CD4-positive, CD25-positive, alpha-beta regulatory T cell (primary cell): Measurements from ENCODE around the gene DIPK1C. TPM values are rescaled to one million over a fixed set of nuclear protein-coding genes. Genes with fewer than 3 reads are reported as not detected.

Experiments used
- ATAC-seq, 2 donors: fragments of 150-1000 bp; cut with Tn5 transposase; one replicate each; pipeline ENCODE4 v1.10.0; 2021; ENCODE audit warnings: low read depth in 2 of 2, moderate number of reproducible peaks in 2 of 2, moderate library complexity in 1 of 2
- DNase-seq, 3 donors: peaks; one replicate each; pipeline versions ENCODE4 v3.0.0 to v3.0.0-alpha.2; 2012 to 2022; ENCODE audit warnings: mixed read lengths in 1 of 3
- H3K27ac ChIP-seq: one replicate; pipeline ENCODE4 v1.7.0; 2013; ENCODE audit warnings: mild to moderate bottlenecking, low read length; ENCODE audit not compliant: insufficient read depth, poor library complexity, severe bottlenecking
- H3K27me3 ChIP-seq: one replicate; pipeline ENCODE4 v1.7.0; 2013; ENCODE audit warnings: low read length; ENCODE audit not compliant: control insufficient read depth, insufficient read depth
- H3K36me3 ChIP-seq: one replicate; pipeline ENCODE4 v1.7.0; 2013; ENCODE audit warnings: mild to moderate bottlenecking, low read length, moderate library complexity; ENCODE audit not compliant: control insufficient read depth, insufficient read depth
- H3K4me1 ChIP-seq: 2 replicates; pipeline ENCODE4 v1.7.0; 2013; ENCODE audit warnings: mild to moderate bottlenecking, low read length; ENCODE audit not compliant: insufficient read depth, control insufficient read depth, poor library complexity, severe bottlenecking
- H3K4me3 ChIP-seq: one replicate; pipeline ENCODE4 v1.7.0; 2013; ENCODE audit warnings: low read depth, mild to moderate bottlenecking, low read length, moderate library complexity
- H3K9me3 ChIP-seq, 2 experiments: 1 replicate in 1 of 2; 2 replicates in 1 of 2; pipeline ENCODE4 v1.7.0; 2013; ENCODE audit warnings: low read length in 2 of 2, mild to moderate bottlenecking in 1 of 2, moderate library complexity in 1 of 2; ENCODE audit not compliant: control insufficient read depth in 2 of 2
- H3K27ac Mint-ChIP-seq, 3 donors: one replicate each; pipeline ENCODE4 v1.8.0; 2020 to 2022; ENCODE audit warnings: mild to moderate bottlenecking in 3 of 3, mixed read lengths in 3 of 3, moderate library complexity in 2 of 3
- H3K27me3 Mint-ChIP-seq: one replicate; pipeline ENCODE4 v1.8.0; 2022; ENCODE audit warnings: mild to moderate bottlenecking, mixed read lengths
- H3K36me3 Mint-ChIP-seq: one replicate; pipeline ENCODE4 v1.8.0; 2020; ENCODE audit warnings: mixed read lengths
- H3K4me1 Mint-ChIP-seq, 4 donors: one replicate each; pipeline ENCODE4 v1.8.0; 2020 to 2022; ENCODE audit warnings: mixed read lengths in 4 of 4, mild to moderate bottlenecking in 1 of 4
- H3K4me3 Mint-ChIP-seq, 4 donors: one replicate each; pipeline ENCODE4 v1.8.0; 2020 to 2022; ENCODE audit warnings: mild to moderate bottlenecking in 4 of 4, mixed read lengths in 4 of 4, moderate library complexity in 3 of 4
- H3K9me3 Mint-ChIP-seq, 7 donors: one replicate each; pipeline ENCODE4 v1.8.0; 2020 to 2022; ENCODE audit warnings: mixed read lengths in 7 of 7, mild to moderate bottlenecking in 3 of 7, moderate library complexity in 2 of 7
- polyA plus RNA-seq, 4 donors: library from polyadenylated mRNA; unstranded; fragments of 300-500 nt; fragmentation: Illumina TruSeq; gene quantifications; one replicate each; pipeline ENCODE4 v1.2.3, GENCODE V29; 2021
- total RNA-seq: library from RNA; stranded (reverse); gene quantifications from one replicate; pipeline ENCODE4 v1.2.3, GENCODE V29; 2022

The DIPK1C gene
- total and polyA plus RNA-seq, 5 donors from 2014 or later = not detected

GRCh38 chr18:74457725-74458421 lies 765 bp upstream of the DIPK1C start:
- Mint-ChIP-seq H3K27ac (no peak overlapping the region), H3K4me3 (peak overlapping the region in 3 of 4 donors; percentile 67 to 82 (median 79)), H3K9me3 (peaks cover 0 to 2% (median 0%) of the 10 kb centered on the region in 7 donors), H3K36me3 (no peaks in the 10 kb centered on the region), H3K4me1 (peaks cover 0 to 8% (median under 1%) of the 10 kb centered on the region in 4 donors), H3K27me3 (peaks cover 61% of the 10 kb centered on the region)
- ATAC-seq (no peak), DNase-seq (no peak)
- Histone ChIP-seq H3K4me3 (no peak overlapping the region), H3K27ac (no peak overlapping the region), H3K27me3 (peaks cover 12% of the 10 kb centered on the region), H3K4me1 (peaks cover 4% of the 10 kb centered on the region), H3K36me3 (no peaks in the 10 kb centered on the region), H3K9me3 (no peaks in the 10 kb centered on the region)

GRCh38 chr18:74456349-74457042 lies 612 bp downstream of the DIPK1C start:
- DNase-seq (no peak), ATAC-seq (no peak)
- no peaks in the 10 kb centered on the region for H3K36me3 ChIP-seq
- Mint-ChIP-seq H3K4me3 (no peak overlapping the region), H3K4me1 (peaks cover 0 to 8% (median under 1%) of the 10 kb centered on the region in 4 donors), H3K36me3 (no peaks in the 10 kb centered on the region), H3K27me3 (peaks cover 59% of the 10 kb centered on the region), H3K9me3 (peaks cover 0 to 2% (median 0%) of the 10 kb centered on the region in 7 donors), H3K27ac (no peak overlapping the region)
- H3K4me1 ChIP-seq = peaks cover 4% of the 10 kb centered on the region
- H3K27ac ChIP-seq = no peak overlapping the region
- no peak overlapping the region for H3K4me3 ChIP-seq
- H3K27me3 ChIP-seq = peaks cover 12% of the 10 kb centered on the region
- H3K9me3 ChIP-seq = no peaks in the 10 kb centered on the region

- Histone ChIP-seq H3K4me1 (peaks cover 4% of the 10 kb centered on the region), H3K27me3 (peaks cover 12% of the 10 kb centered on the region), H3K27ac (no peak overlapping the region), H3K36me3 (no peaks in the 10 kb centered on the region), H3K9me3 (no peaks in the 10 kb centered on the region), H3K4me3 (no peak overlapping the region)
- Mint-ChIP-seq H3K27ac (no peak overlapping the region), H3K4me1 (peaks cover 0 to 8% (median under 1%) of the 10 kb centered on the region in 4 donors), H3K27me3 (peaks cover 59% of the 10 kb centered on the region), H3K9me3 (peaks cover 0 to 2% (median 0%) of the 10 kb centered on the region in 7 donors), H3K4me3 (peak overlapping the region in 1 of 4 donors; percentile 83), H3K36me3 (no peaks in the 10 kb centered on the region)
- no peak for DNase-seq
- ATAC-seq = no peak
Observed at GRCh38 chr18:74456017-74456348, 1.1 kb downstream of the DIPK1C start.

- Histone ChIP-seq H3K4me1 (peaks cover 4% of the 10 kb centered on the region), H3K27me3 (peaks cover 12% of the 10 kb centered on the region), H3K27ac (no peak overlapping the region), H3K4me3 (no peak overlapping the region), H3K36me3 (no peaks in the 10 kb centered on the region), H3K9me3 (no peaks in the 10 kb centered on the region)
- no peak for DNase-seq
- Mint-ChIP-seq H3K27me3 (peaks cover 53% of the 10 kb centered on the region), H3K27ac (no peak overlapping the region), H3K36me3 (no peaks in the 10 kb centered on the region), H3K4me1 (peaks cover 0 to 8% (median under 1%) of the 10 kb centered on the region in 4 donors), H3K9me3 (peaks cover 0 to 2% (median 0%) of the 10 kb centered on the region in 7 donors), H3K4me3 (no peak overlapping the region)
- ATAC-seq = no peak
Observed at GRCh38 chr18:74455386-74455785, 1.7 kb downstream of the DIPK1C start.

- Histone ChIP-seq H3K9me3 (no peaks in the 10 kb centered on the region), H3K27me3 (peaks cover 12% of the 10 kb centered on the region), H3K36me3 (no peaks in the 10 kb centered on the region), H3K4me3 (no peak overlapping the region), H3K27ac (no peak overlapping the region), H3K4me1 (peaks cover 4% of the 10 kb centered on the region)
- Mint-ChIP-seq H3K9me3 (peaks cover 0 to 2% (median 0%) of the 10 kb centered on the region in 7 donors), H3K27ac (no peak overlapping the region), H3K27me3 (peaks cover 48% of the 10 kb centered on the region), H3K36me3 (no peaks in the 10 kb centered on the region), H3K4me3 (no peak overlapping the region), H3K4me1 (peaks cover 0 to 8% (median under 1%) of the 10 kb centered on the region in 4 donors)
- no peak for DNase-seq
- no peak for ATAC-seq
Observed at GRCh38 chr18:74454279-74454751, 2.8 kb downstream of the DIPK1C start.

- Mint-ChIP-seq H3K27ac (no peak overlapping the region), H3K4me3 (no peak overlapping the region), H3K4me1 (peaks cover 0 to 8% (median 0%) of the 10 kb centered on the region in 4 donors), H3K36me3 (no peaks in the 10 kb centered on the region), H3K27me3 (peaks cover 48% of the 10 kb centered on the region), H3K9me3 (peaks cover 0 to 2% (median 0%) of the 10 kb centered on the region in 7 donors)
- DNase-seq (no peak), ATAC-seq (no peak)
- Histone ChIP-seq H3K27ac (no peak overlapping the region), H3K9me3 (no peaks in the 10 kb centered on the region), H3K4me1 (peaks cover 4% of the 10 kb centered on the region), H3K36me3 (no peaks in the 10 kb centered on the region), H3K27me3 (peaks cover 12% of the 10 kb centered on the region), H3K4me3 (no peak overlapping the region)
Observed at GRCh38 chr18:74453642-74454198, 3.4 kb downstream of the DIPK1C start.

- peaks cover 0 to 4% (median 0%) of the 10 kb centered on the region in 4 donors for H3K4me1 Mint-ChIP-seq
- peaks cover 43% of the 10 kb centered on the region for H3K27me3 Mint-ChIP-seq
- no peak for ATAC-seq
- DNase-seq = no peak
- no peak overlapping the region for H3K27ac ChIP-seq
- peaks cover 12% of the 10 kb centered on the region for H3K27me3 ChIP-seq
- peaks cover 0 to 2% (median 0%) of the 10 kb centered on the region in 7 donors for H3K9me3 Mint-ChIP-seq
- H3K4me3 Mint-ChIP-seq = no peak overlapping the region
- H3K27ac Mint-ChIP-seq = no peak overlapping the region
- no peaks in the 10 kb centered on the region for H3K9me3 ChIP-seq
- no peaks in the 10 kb centered on the region for H3K36me3 ChIP-seq
- no peak overlapping the region for H3K4me3 ChIP-seq
- H3K4me1 ChIP-seq = peaks cover 4% of the 10 kb centered on the region
- no peaks in the 10 kb centered on the region for H3K36me3 Mint-ChIP-seq
Observed at GRCh38 chr18:74453016-74453566, 4.0 kb downstream of the DIPK1C start.
